H1 (cell line): ENCODE results near the gene ZDHHC22. TPM values are rescaled to one million over a fixed set of nuclear protein-coding genes. Genes with fewer than 3 reads are reported as not detected.

Experiments used
- BCL11A ChIP-seq, 2 experiments: IDR thresholded peaks; one replicate each; pipeline ENCODE4 v1.6.1; 2011; ENCODE audit warnings: low read depth in 2 of 2, low read length in 2 of 2, mild to moderate bottlenecking in 2 of 2
- CBX5 ChIP-seq: fragments of 300-800, 300-1000 bp; sonication (generic); IDR thresholded peaks from 2 replicates; pipeline ENCODE4 v1.7.1; 2016; ENCODE audit warnings: antibody characterized with exemption, low read length, low read depth
- POLR2A ChIP-seq, 2 experiments: IDR thresholded peaks; 1 replicate in 1 of 2; 2 replicates in 1 of 2; pipeline ENCODE4 v1.6.1; 2011; ENCODE audit warnings: low read depth in 2 of 2, low read length in 2 of 2, mild to moderate bottlenecking in 2 of 2; ENCODE audit errors: control extremely low read depth in 1 of 2
- SIRT6 ChIP-seq: IDR thresholded peaks from one replicate; pipeline ENCODE4 v1.7.1; 2012; ENCODE audit warnings: low read length, inconsistent platforms
- TCF12 ChIP-seq: IDR thresholded peaks from 2 replicates; pipeline ENCODE4 v1.6.1; 2011; ENCODE audit warnings: low read depth, mild to moderate bottlenecking, low read length
- polyA plus RNA-seq, 7 experiments: library from polyadenylated mRNA; depleted of rRNA in 3 of 7; stranded (reverse) in 5 of 7; unstranded in 2 of 7; fragments of >200 nt in 5 of 7; fragments of 200-250 nt in 2 of 7; gene quantifications; 1 replicate in 5 of 7; 2 replicates in 1 of 7; 4 replicates in 1 of 7; pipeline versions ENCODE4 v1.2.1 to v1.2.3, GENCODE V29; 2011 to 2013; ENCODE audit warnings: missing spikeins in 2 of 7, mixed read lengths in 2 of 7
- total RNA-seq: library from RNA; stranded (reverse); fragmentation: NEBNext Ultra II Directional; extraction: Animal tissue kit (Norgen Biotek cat#: 25700); gene quantifications from 2 replicates; pipeline ENCODE4 v1.2.1, GENCODE V29; 2021
- TF ChIP-seq, protein P1 (sequence below): fragments of 300-600 bp; sonication (generic); IDR thresholded peaks from 2 replicates; pipeline ENCODE4 v1.7.1; 2012; ENCODE audit warnings: low read length, moderate library complexity, mild to moderate bottlenecking, inconsistent platforms; ENCODE audit not compliant: insufficient replicate concordance
- TF ChIP-seq, protein P2 (sequence below), 3 experiments: IDR thresholded peaks; 1 replicate in 2 of 3; 2 replicates in 1 of 3; pipeline versions ENCODE4 v1.5.1 to v1.6.1; 2011; ENCODE audit warnings: low read length in 3 of 3, mild to moderate bottlenecking in 3 of 3, inconsistent platforms in 2 of 3, low read depth in 1 of 3, moderate library complexity in 1 of 3; ENCODE audit not compliant: insufficient read depth in 1 of 3; ENCODE audit errors: control extremely low read depth in 1 of 3

The ZDHHC22 gene
- total and polyA plus RNA-seq, 2 of the 8 experiments (the other 6 are each of a cell fraction or from before 2014, with no cell fraction given) = 23.8 to 55.2 TPM

DNA sequence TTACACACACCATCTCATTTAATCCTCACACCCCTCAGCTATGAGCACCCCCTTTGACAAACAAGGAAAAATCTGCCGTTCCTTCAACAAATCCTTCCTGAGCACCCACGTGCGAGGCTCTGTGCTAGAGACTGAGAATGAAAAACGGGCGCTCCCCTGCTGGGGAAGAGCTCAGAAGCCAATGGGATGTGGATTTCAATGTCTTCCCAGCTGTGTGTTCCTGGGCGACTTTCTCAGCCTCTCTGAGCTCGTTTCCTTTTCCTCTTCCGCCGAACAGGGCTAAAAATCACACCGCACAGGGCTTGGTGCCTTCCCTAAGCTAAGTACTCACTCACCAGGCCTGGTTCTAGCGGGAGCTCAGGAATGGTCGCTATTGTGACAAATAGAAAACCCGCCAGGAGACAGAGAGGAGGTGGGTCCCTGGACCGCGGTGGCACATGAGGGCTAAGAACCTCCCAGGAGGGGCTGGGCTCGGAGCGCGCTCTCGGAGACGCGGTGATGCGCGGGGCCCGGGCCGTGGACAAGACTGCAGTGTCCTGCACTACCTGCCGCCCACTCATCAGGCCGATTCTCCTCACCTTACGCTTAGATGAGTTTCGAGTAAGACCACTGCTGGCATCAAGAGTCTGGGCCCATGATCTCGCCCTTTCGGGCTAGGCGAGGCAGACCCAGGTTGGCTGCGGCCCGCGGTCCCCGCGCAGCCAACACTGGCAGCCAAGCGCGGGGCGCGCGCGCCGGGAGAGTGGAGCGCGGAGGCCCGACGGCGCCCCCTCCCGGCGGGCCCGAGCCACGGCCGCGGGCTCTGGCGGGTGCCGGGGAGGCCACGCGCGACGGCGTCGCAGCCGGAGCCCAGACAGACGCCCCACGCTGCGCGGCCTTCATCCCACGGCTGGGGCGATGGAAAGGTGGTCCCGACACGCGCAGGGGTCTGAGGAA lies 17.0 kb downstream of the ZDHHC22 start (continued):
- TF ChIP-seq, protein P1, sequence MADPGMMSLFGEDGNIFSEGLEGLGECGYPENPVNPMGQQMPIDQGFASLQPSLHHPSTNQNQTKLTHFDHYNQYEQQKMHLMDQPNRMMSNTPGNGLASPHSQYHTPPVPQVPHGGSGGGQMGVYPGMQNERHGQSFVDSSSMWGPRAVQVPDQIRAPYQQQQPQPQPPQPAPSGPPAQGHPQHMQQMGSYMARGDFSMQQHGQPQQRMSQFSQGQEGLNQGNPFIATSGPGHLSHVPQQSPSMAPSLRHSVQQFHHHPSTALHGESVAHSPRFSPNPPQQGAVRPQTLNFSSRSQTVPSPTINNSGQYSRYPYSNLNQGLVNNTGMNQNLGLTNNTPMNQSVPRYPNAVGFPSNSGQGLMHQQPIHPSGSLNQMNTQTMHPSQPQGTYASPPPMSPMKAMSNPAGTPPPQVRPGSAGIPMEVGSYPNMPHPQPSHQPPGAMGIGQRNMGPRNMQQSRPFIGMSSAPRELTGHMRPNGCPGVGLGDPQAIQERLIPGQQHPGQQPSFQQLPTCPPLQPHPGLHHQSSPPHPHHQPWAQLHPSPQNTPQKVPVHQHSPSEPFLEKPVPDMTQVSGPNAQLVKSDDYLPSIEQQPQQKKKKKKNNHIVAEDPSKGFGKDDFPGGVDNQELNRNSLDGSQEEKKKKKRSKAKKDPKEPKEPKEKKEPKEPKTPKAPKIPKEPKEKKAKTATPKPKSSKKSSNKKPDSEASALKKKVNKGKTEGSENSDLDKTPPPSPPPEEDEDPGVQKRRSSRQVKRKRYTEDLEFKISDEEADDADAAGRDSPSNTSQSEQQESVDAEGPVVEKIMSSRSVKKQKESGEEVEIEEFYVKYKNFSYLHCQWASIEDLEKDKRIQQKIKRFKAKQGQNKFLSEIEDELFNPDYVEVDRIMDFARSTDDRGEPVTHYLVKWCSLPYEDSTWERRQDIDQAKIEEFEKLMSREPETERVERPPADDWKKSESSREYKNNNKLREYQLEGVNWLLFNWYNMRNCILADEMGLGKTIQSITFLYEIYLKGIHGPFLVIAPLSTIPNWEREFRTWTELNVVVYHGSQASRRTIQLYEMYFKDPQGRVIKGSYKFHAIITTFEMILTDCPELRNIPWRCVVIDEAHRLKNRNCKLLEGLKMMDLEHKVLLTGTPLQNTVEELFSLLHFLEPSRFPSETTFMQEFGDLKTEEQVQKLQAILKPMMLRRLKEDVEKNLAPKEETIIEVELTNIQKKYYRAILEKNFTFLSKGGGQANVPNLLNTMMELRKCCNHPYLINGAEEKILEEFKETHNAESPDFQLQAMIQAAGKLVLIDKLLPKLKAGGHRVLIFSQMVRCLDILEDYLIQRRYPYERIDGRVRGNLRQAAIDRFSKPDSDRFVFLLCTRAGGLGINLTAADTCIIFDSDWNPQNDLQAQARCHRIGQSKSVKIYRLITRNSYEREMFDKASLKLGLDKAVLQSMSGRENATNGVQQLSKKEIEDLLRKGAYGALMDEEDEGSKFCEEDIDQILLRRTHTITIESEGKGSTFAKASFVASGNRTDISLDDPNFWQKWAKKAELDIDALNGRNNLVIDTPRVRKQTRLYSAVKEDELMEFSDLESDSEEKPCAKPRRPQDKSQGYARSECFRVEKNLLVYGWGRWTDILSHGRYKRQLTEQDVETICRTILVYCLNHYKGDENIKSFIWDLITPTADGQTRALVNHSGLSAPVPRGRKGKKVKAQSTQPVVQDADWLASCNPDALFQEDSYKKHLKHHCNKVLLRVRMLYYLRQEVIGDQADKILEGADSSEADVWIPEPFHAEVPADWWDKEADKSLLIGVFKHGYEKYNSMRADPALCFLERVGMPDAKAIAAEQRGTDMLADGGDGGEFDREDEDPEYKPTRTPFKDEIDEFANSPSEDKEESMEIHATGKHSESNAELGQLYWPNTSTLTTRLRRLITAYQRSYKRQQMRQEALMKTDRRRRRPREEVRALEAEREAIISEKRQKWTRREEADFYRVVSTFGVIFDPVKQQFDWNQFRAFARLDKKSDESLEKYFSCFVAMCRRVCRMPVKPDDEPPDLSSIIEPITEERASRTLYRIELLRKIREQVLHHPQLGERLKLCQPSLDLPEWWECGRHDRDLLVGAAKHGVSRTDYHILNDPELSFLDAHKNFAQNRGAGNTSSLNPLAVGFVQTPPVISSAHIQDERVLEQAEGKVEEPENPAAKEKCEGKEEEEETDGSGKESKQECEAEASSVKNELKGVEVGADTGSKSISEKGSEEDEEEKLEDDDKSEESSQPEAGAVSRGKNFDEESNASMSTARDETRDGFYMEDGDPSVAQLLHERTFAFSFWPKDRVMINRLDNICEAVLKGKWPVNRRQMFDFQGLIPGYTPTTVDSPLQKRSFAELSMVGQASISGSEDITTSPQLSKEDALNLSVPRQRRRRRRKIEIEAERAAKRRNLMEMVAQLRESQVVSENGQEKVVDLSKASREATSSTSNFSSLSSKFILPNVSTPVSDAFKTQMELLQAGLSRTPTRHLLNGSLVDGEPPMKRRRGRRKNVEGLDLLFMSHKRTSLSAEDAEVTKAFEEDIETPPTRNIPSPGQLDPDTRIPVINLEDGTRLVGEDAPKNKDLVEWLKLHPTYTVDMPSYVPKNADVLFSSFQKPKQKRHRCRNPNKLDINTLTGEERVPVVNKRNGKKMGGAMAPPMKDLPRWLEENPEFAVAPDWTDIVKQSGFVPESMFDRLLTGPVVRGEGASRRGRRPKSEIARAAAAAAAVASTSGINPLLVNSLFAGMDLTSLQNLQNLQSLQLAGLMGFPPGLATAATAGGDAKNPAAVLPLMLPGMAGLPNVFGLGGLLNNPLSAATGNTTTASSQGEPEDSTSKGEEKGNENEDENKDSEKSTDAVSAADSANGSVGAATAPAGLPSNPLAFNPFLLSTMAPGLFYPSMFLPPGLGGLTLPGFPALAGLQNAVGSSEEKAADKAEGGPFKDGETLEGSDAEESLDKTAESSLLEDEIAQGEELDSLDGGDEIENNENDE = no peak
- TF ChIP-seq, protein P2, sequence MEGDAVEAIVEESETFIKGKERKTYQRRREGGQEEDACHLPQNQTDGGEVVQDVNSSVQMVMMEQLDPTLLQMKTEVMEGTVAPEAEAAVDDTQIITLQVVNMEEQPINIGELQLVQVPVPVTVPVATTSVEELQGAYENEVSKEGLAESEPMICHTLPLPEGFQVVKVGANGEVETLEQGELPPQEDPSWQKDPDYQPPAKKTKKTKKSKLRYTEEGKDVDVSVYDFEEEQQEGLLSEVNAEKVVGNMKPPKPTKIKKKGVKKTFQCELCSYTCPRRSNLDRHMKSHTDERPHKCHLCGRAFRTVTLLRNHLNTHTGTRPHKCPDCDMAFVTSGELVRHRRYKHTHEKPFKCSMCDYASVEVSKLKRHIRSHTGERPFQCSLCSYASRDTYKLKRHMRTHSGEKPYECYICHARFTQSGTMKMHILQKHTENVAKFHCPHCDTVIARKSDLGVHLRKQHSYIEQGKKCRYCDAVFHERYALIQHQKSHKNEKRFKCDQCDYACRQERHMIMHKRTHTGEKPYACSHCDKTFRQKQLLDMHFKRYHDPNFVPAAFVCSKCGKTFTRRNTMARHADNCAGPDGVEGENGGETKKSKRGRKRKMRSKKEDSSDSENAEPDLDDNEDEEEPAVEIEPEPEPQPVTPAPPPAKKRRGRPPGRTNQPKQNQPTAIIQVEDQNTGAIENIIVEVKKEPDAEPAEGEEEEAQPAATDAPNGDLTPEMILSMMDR (IDR thresholded peaks at IDR 0.05; ENCODE audit: control extremely low read depth in 1 of 3, insufficient read depth in 1 of 3, low read depth in 1 of 3, low read length in 3 of 3) = peak; percentile 66 to 78 (median 68)
- TF ChIP-seq POLR2A (IDR thresholded peaks at IDR 0.05; ENCODE audit: control extremely low read depth in 1 of 2, low read depth in 2 of 2, low read length in 2 of 2) = peak in 1 of 2 experiments; percentile 30; a peak in 1 of 3 replicates
- no peak for TF ChIP-seq BCL11A (IDR thresholded peaks at IDR 0.05; ENCODE audit: low read depth in 2 of 2, low read length in 2 of 2)
- no peak for TF ChIP-seq TCF12
- no peak for TF ChIP-seq SIRT6
- no peak for TF ChIP-seq CBX5
